Measurements from ENCODE around the gene ELMO1.

- TF ChIP-seq CTCF (IDR thresholded peaks at IDR 0.05; ENCODE audit: poor library complexity) (no peak), EZH2 (IDR thresholded peaks at IDR 0.05; ENCODE audit: borderline replicate concordance) (no peak)
These were observed 6.8 kb downstream of the ELMO1 start for GRCh38 chr7:37441816-37442215.

Measured in hepatocyte (in vitro differentiated cells).